Measurements from ENCODE around the gene BFSP2.
"Not testable (repeated sequence)": the region's sequence is repeated elsewhere in the genome, so short reads cannot be mapped to it uniquely, and the experiment has no call there.

Gene BFSP2

GRCh38 chr3:133460809-133461208, 61.0 kb downstream of the BFSP2 start:
- DNase-seq, result no peak

- no peak for DNase-seq
Observed at GRCh38 chr3:133461291-133461690, 61.4 kb downstream of the BFSP2 start.

- no peak for DNase-seq
Observed at GRCh38 chr3:133463347-133463860, 63.5 kb downstream of the BFSP2 start.

- DNase-seq, result no peak
Observed at GRCh38 chr3:133464573-133464972, 64.7 kb downstream of the BFSP2 start.

- no peak for DNase-seq
Observed at GRCh38 chr3:133466531-133467386, 66.9 kb downstream of the BFSP2 start.

- no peak for DNase-seq
Observed at GRCh38 chr3:133467780-133468179, 67.9 kb downstream of the BFSP2 start.

GRCh38 chr3:133468251-133468721, 68.4 kb downstream of the BFSP2 start:
- DNase-seq, result no peak

GRCh38 chr3:133469140-133469731, 69.4 kb downstream of the BFSP2 start:
- no peak for DNase-seq

- no peak for DNase-seq
Observed at GRCh38 chr3:133472242-133472641, 72.4 kb downstream of the BFSP2 start.

- no peak for DNase-seq
Observed at GRCh38 chr3:133472889-133473288, 73.0 kb downstream of the BFSP2 start.

GRCh38 chr3:133473472-133474191, 73.8 kb downstream of the BFSP2 start:
- not testable (repeated sequence) for DNase-seq

GRCh38 chr3:133474251-133474801, 74.5 kb downstream of the BFSP2 start:
- DNase-seq, result no peak

- DNase-seq, result no peak
Observed at GRCh38 chr3:133474817-133475216, 75.0 kb downstream of the BFSP2 start.

- no peak for DNase-seq
Observed at GRCh38 chr3:133475245-133476010, 75.6 kb downstream of the BFSP2 start.

GRCh38 chr3:133476971-133477375, 77.1 kb downstream of the BFSP2 start:
- no peak for DNase-seq

GRCh38 chr3:133477487-133477886, 77.6 kb downstream of the BFSP2 start:
- no peak for DNase-seq

GRCh38 chr3:133478624-133479023, 78.8 kb downstream of the BFSP2 start:
- no peak for DNase-seq

GRCh38 chr3:133479401-133479800, 79.5 kb downstream of the BFSP2 start:
- DNase-seq, result no peak

GRCh38 chr3:133479895-133480669, 80.2 kb downstream of the BFSP2 start:
- DNase-seq, result no peak

GRCh38 chr3:133482474-133482873, 82.6 kb downstream of the BFSP2 start:
- not testable (repeated sequence) for DNase-seq

- DNase-seq, result no peak
Observed at GRCh38 chr3:133486658-133487057, 86.8 kb downstream of the BFSP2 start.

Data from NCI-H526 treated with DMSO at 0.1 percent for 48 hours (cell line).